IPS-11a (cell line): ENCODE data around the gene PBX1.

Experiments
- H3K4me3 ChIP-seq: one replicate; pipeline ENCODE4 v1.5.1; 2013; ENCODE audit warnings: low read depth, low read length, control low read depth

The PBX1 gene

GRCh38 chr1:164613176-164613575 is 54.2 kb downstream of the PBX1 start:
- no peak overlapping the region for H3K4me3 ChIP-seq

GRCh38 chr1:164614316-164614715 is 55.3 kb downstream of the PBX1 start:
- no peak overlapping the region for H3K4me3 ChIP-seq

GRCh38 chr1:164617377-164618201 is 58.6 kb downstream of the PBX1 start:
- H3K4me3 ChIP-seq, result no peak overlapping the region

DNA sequence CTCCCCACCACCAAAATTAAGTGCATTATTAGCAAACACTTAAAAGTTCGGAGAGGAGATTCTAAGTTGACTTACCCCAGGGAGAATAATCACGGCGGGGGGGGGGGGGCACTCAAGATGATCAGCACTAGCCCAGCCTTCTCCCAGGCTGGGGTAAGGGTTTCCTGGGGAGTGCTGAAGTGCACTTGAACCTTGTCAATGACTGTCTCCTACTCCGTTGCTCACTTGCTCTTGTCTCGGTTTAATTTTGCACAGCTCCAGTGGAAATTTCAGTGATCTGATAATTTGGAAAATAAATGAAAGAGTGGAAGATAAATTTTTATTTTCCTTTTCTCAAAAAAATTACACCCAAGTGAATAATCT is 59.2 kb downstream of the PBX1 start:
- H3K4me3 ChIP-seq, result no peak overlapping the region

GRCh38 chr1:164619006-164619784 is 60.2 kb downstream of the PBX1 start:
- H3K4me3 ChIP-seq, result no peak overlapping the region

DNA sequence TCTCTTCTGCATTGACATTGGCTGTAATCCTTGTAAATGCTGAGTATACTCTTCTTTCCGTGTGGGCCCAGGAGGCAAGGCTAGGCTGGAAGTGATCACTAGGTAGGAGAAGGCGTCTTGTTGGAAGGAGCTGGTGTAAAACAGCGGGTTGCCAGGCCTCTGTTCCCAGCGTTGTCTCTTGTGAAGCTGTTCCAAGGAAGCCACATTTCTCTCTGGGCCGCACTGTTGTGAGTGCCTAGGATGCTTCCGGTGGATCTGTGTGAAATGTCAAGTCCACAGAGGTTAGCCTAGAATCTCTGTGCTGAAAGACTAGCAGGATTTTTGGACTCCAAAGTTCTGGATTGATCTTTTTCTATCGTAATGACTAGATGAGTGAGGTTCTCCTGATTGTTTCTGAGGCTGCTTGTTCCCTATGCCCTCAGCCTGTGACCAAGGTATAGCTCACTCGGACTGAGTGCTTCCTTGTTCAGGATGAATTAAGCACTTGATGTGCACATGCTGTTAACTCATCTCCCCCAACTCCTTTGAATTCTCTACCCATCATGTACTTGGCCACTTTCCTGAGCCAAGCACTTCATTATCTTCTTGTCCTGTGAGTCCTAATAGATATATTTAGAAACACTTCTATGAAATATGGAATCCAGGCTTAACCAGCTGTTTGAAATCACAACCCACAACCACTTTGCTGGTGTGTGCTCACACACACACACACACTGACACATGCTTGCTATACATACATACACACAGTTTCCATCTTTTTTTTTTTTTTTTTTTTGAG is 63.3 kb downstream of the PBX1 start:
- H3K4me3 ChIP-seq, result no peak overlapping the region

DNA sequence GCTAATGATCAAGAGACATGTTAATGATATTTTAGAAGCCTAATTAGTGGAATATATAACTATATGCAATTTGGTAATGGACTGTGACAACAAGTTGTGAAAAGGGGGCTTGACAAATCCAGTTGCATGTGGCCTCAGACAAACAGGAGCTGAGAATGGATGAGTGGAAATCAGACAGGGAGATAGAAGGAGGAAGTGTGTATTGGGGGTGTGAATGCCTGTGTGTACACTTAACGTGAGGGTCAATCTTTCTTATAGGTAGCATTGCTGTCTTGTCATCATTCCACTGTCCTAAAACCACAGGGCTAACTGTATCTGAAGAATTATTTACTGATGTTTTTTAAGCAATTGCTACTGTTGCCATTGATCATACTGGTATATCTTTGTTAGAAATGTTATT is 64.8 kb downstream of the PBX1 start:
- no peak overlapping the region for H3K4me3 ChIP-seq

- no peak overlapping the region for H3K4me3 ChIP-seq
These were observed 65.4 kb downstream of the PBX1 start for GRCh38 chr1:164624400-164624799.

GRCh38 chr1:164625004-164625617 is 66.1 kb downstream of the PBX1 start:
- no peak overlapping the region for H3K4me3 ChIP-seq

GRCh38 chr1:164628772-164629171 is 69.8 kb downstream of the PBX1 start:
- no peak overlapping the region for H3K4me3 ChIP-seq

DNA sequence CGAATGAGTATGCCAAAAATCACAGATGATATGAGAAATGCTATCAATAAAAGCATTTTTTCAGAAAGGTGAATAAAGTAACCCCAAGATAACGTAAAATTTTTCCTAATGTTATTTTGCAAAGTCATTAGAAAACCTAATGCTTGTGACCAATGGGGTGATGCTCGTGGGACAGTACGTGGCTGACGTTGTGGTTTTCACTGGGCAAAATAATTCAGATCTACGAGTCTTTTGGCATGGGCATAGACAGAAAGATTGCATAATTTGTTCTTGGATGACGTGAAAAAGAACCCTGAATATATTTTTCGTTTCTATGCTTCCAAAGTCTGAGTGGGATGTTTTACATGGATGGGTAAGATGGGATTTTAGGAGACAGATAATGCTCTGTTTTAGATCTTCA is 71.0 kb downstream of the PBX1 start:
- no peak overlapping the region for H3K4me3 ChIP-seq

GRCh38 chr1:164630626-164631396 is 71.8 kb downstream of the PBX1 start:
- H3K4me3 ChIP-seq, result no peak overlapping the region

- H3K4me3 ChIP-seq, result no peak overlapping the region
These were observed 72.8 kb downstream of the PBX1 start for GRCh38 chr1:164631751-164632150.

DNA sequence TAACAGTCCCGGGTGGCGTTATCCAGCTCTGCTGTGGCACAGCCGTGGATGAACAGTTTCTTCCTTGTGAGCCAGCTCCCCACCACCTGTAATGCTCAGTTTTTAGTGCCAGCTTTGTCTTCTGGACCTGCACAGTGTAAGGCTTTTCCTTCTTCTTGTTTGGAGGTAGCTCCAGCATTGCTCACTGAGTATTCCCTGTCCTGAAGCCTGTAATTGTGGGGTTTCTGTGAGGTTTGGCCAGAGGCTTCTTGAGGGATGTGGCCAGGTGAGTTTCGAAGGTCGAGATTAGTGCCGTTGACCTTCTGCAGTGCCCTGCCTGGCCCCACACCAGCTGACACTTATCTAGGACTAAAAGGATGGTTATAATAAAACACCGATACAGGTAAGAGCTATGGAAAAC is 75.0 kb downstream of the PBX1 start:
- H3K4me3 ChIP-seq, result no peak overlapping the region

DNA sequence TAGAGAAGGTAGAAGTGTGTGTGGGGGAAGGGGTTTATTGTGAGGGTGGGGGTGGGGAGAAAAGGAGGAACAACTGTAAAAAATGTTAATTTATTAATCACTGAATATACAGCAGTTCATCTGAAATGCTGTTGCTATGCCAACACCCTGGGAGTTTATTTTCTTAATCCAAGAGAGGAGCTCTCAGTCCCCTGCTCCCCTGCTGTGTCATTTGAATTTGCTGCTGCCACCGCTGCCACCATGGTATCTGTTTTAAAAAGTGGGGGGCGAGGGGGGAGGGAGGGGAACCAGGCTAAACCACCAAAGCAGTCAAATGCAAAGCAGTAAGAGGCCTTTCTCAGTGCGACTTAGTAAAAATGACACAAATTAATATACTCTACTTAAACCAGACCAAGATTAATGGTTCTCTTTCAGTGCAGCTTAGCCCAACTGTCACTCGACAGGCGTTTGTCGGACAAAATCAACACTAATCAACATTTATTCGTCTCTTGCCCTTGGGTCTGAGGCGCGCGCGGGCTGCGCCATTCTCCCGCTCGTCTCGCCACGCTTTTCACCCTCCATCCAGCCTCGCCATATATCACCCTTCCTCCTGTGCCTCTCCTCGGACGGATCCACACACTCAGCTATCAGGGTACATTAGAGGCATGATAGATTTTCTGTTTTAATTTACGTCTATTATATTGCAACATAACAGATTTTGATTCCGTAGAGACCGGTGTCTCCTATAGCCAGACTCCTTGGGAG is 76.2 kb downstream of the PBX1 start:
- no peak overlapping the region for H3K4me3 ChIP-seq

GRCh38 chr1:164635803-164636731 is 77.1 kb downstream of the PBX1 start:
- no peak overlapping the region for H3K4me3 ChIP-seq

DNA sequence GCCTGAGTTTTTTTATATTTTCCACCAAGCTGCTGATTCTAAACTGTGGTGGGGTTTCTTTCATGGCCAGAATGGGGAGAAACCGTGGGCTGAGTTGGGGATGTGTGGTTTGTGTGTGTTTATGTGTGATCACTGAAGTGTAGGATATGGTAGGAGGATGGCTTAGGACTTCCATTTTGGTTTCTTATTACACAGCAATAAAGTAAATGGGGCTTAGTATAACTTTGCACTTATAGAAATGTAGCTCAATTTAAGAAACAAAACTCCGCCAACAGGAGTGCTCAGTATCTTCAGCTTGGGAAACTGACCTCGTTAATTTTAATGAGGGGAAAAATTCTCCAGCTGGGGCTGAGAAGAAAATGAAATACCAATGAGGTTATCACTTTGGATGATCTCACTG is 77.8 kb downstream of the PBX1 start:
- H3K4me3 ChIP-seq, result no peak overlapping the region

GRCh38 chr1:164637461-164638375 is 78.7 kb downstream of the PBX1 start:
- H3K4me3 ChIP-seq, result no peak overlapping the region
